Neural cell (in vitro differentiated cells): ENCODE data around the gene GSG1. TPM values are rescaled to one million over a fixed set of nuclear protein-coding genes. Genes with fewer than 3 reads are reported as not detected.
A peak's percentile ranks its signal among the peaks of the same experiment; 100 is the strongest.

Experiments used
- H2AFZ ChIP-seq: fragments of 200-600, 300-800 bp; sonication (generic), shearing (Covaris generic); 2 replicates; pipeline ENCODE4 v1.6.0; 2014; ENCODE audit warnings: low read depth, mild to moderate bottlenecking, antibody characterized with exemption, low read length, moderate library complexity
- H3F3A ChIP-seq: fragments of 200-600 bp; shearing (Covaris generic); 2 replicates; pipeline ENCODE4 v1.6.1; 2016; ENCODE audit warnings: mild to moderate bottlenecking, moderate library complexity, mixed read lengths, antibody characterized with exemption, low read length; ENCODE audit not compliant: insufficient read depth, poor library complexity, severe bottlenecking
- H3K27ac ChIP-seq: fragments of 200-600, 300-800 bp; sonication (generic), shearing (Covaris generic); 2 replicates; pipeline ENCODE4 v1.5.1; 2014; ENCODE audit warnings: mild to moderate bottlenecking, low read length, moderate library complexity
- H3K27me3 ChIP-seq: fragments of 300-800, 200-600 bp; sonication (generic), shearing (Covaris generic); 2 replicates; pipeline ENCODE4 v1.6.0; 2014; ENCODE audit warnings: mild to moderate bottlenecking, low read depth, low read length, moderate library complexity; ENCODE audit not compliant: insufficient read depth
- H3K36me3 ChIP-seq: fragments of 300-800, 200-600 bp; sonication (generic), shearing (Covaris generic); 2 replicates; pipeline ENCODE4 v1.5.1; 2014; ENCODE audit warnings: mild to moderate bottlenecking, antibody characterized with exemption, low read length, moderate library complexity; ENCODE audit not compliant: insufficient read depth
- H3K4me2 ChIP-seq: fragments of 300-800, 200-600 bp; sonication (generic), shearing (Covaris generic); 2 replicates; pipeline ENCODE4 v1.6.0; 2014; ENCODE audit warnings: mild to moderate bottlenecking, low read length
- H3K4me3 ChIP-seq: fragments of 300-800, 200-600 bp; sonication (generic), shearing (Covaris generic); 2 replicates; pipeline ENCODE4 v1.5.1; 2014; ENCODE audit warnings: mild to moderate bottlenecking, low read length, moderate library complexity
- H3K79me2 ChIP-seq: fragments of 200-600 bp; shearing (Covaris generic); replicated peaks from 2 replicates; pipeline ENCODE4 v1.6.0; 2014; ENCODE audit warnings: mild to moderate bottlenecking, low read length, moderate library complexity; ENCODE audit not compliant: insufficient read depth
- H3K9ac ChIP-seq: fragments of 300-800, 200-600 bp; sonication (generic), shearing (Covaris generic); 2 replicates; pipeline ENCODE4 v1.6.1; 2016; ENCODE audit warnings: mild to moderate bottlenecking, low read length, mixed read lengths
- H3K9me2 ChIP-seq: fragments of 200-600 bp; shearing (Covaris generic); 2 replicates; pipeline ENCODE4 v1.6.1; 2016; ENCODE audit warnings: mild to moderate bottlenecking, low read length, mixed read lengths; ENCODE audit not compliant: insufficient read depth
- H3K9me3 ChIP-seq: fragments of 200-600, 300-800 bp; sonication (generic), shearing (Covaris generic); 2 replicates; pipeline ENCODE4 v1.6.1; 2016; ENCODE audit warnings: mild to moderate bottlenecking, mixed run types, low read length, moderate library complexity, mixed read lengths
- H4K20me1 ChIP-seq: fragments of 200-600 bp; shearing (Covaris generic); 2 replicates; pipeline ENCODE4 v1.6.1; 2016; ENCODE audit warnings: mild to moderate bottlenecking, mixed run types; ENCODE audit not compliant: insufficient read depth
- CTCF ChIP-seq: fragments of 450-650 bp; IDR thresholded peaks from 2 replicates; pipeline ENCODE4 v1.5.1; 2014; ENCODE audit warnings: antibody characterized with exemption, mild to moderate bottlenecking, moderate library complexity; ENCODE audit not compliant: poor library complexity, severe bottlenecking
- EP300 ChIP-seq: fragments of 450-650 bp; conservative IDR thresholded peaks from 2 replicates; pipeline ENCODE4 v1.6.1; 2014; ENCODE audit warnings: antibody characterized with exemption, mild to moderate bottlenecking, moderate library complexity; ENCODE audit not compliant: poor library complexity, severe bottlenecking
- EZH2 ChIP-seq: fragments of 200-600, 300-800 bp; shearing (Covaris generic), sonication (generic); IDR thresholded peaks from 2 replicates; pipeline ENCODE4 v1.6.1; 2014; ENCODE audit warnings: antibody characterized with exemption, low read length, borderline replicate concordance, mild to moderate bottlenecking; ENCODE audit not compliant: insufficient read depth, poor library complexity, severe bottlenecking
- MXI1 ChIP-seq: fragments of 450-650 bp; conservative IDR thresholded peaks from 2 replicates; pipeline ENCODE4 v1.6.1; 2014; ENCODE audit warnings: antibody characterized with exemption, mild to moderate bottlenecking; ENCODE audit not compliant: poor library complexity, severe bottlenecking
- POLR2AphosphoS5 ChIP-seq: IDR thresholded peaks from 2 replicates; pipeline ENCODE4 v1.6.1; 2012
- RAD21 ChIP-seq: fragments of 450-650 bp; conservative IDR thresholded peaks from 2 replicates; pipeline ENCODE4 v1.6.1; 2014; ENCODE audit warnings: antibody characterized with exemption, mild to moderate bottlenecking, moderate library complexity
- REST ChIP-seq: IDR thresholded peaks from 2 replicates; pipeline ENCODE4 v1.6.1; 2012; ENCODE audit warnings: borderline replicate concordance
- SMC3 ChIP-seq: fragments of 450-650 bp; conservative IDR thresholded peaks from 2 replicates; pipeline ENCODE4 v1.6.1; 2014; ENCODE audit warnings: antibody characterized with exemption, mild to moderate bottlenecking, moderate library complexity; ENCODE audit not compliant: poor library complexity
- TAF1 ChIP-seq: IDR thresholded peaks from 2 replicates; pipeline ENCODE4 v1.6.1; 2012; ENCODE audit warnings: low read depth
- polyA plus RNA-seq: library from polyadenylated mRNA; depleted of rRNA; stranded (reverse); fragments of >200 nt; gene quantifications from 2 replicates; pipeline ENCODE4 v1.2.3, GENCODE V29; 2014

The GSG1 gene
- polyA plus RNA-seq, 1 donor from 2014 or later = 0.17 TPM

- Histone ChIP-seq H3K4me3 (peak overlapping the region; percentile 68), H3K79me2 (no peaks in the 10 kb centered on the region), H4K20me1 (no peaks in the 10 kb centered on the region), H3K9ac (peak overlapping the region; percentile 75), H3K27me3 (no peaks in the 10 kb centered on the region), H3F3A (peaks cover 4% of the 10 kb centered on the region), H3K9me2 (no peaks in the 10 kb centered on the region), H2AFZ (peak overlapping the region; percentile 66), H3K27ac (peak overlapping the region; percentile 76), H3K36me3 (no peaks in the 10 kb centered on the region), H3K4me2 (no peak overlapping the region), H3K9me3 (no peaks in the 10 kb centered on the region)
- TF ChIP-seq SMC3 (no peak), TAF1 (no peak), CTCF (no peak), REST (no peak), MXI1 (no peak), POLR2AphosphoS5 (no peak), EP300 (no peak), RAD21 (no peak), EZH2 (no peak)
Observed at GRCh38 chr12:13099844-13100604, 3.4 kb downstream of the GSG1 start.

- H3K9ac ChIP-seq = no peak overlapping the region
- no peaks in the 10 kb centered on the region for H3K79me2 ChIP-seq
- peaks cover 4% of the 10 kb centered on the region for H3F3A ChIP-seq
- H3K4me2 ChIP-seq = no peak overlapping the region
- no peaks in the 10 kb centered on the region for H4K20me1 ChIP-seq
- H3K36me3 ChIP-seq = no peaks in the 10 kb centered on the region
- no peaks in the 10 kb centered on the region for H3K9me3 ChIP-seq
- no peak overlapping the region for H2AFZ ChIP-seq
- H3K27me3 ChIP-seq = no peaks in the 10 kb centered on the region
- no peak overlapping the region for H3K4me3 ChIP-seq
- no peaks in the 10 kb centered on the region for H3K9me2 ChIP-seq
- H3K27ac ChIP-seq = no peak overlapping the region
- TF ChIP-seq CTCF (no peak), RAD21 (no peak), EP300 (no peak), POLR2AphosphoS5 (no peak), REST (no peak), SMC3 (no peak), TAF1 (no peak), EZH2 (no peak), MXI1 (no peak)
Observed at GRCh38 chr12:13099066-13099843, 4.2 kb downstream of the GSG1 start.
